ENCODE data around the gene DYNC1I1. TPM values are rescaled to one million over a fixed set of nuclear protein-coding genes. Genes with fewer than 3 reads are reported as not detected.

The DYNC1I1 gene
- total and polyA plus RNA-seq, 2 of the 4 experiments (the other 2 are of a cell fraction): under 0.01 to 0.15 TPM

- H2BK5ac ChIP-seq (ENCODE audit: low read depth, low read length, poor library complexity, severe bottlenecking): no peak overlapping the region
- DNase-seq: no peak
- H3K27me3 ChIP-seq (ENCODE audit: control insufficient read depth, insufficient read depth, low read length): no peaks in the 10 kb centered on the region
- no peak overlapping the region for H3K4me2 ChIP-seq (ENCODE audit: low read depth, low read length)
- no peak overlapping the region for H4K8ac ChIP-seq (ENCODE audit: low read depth in 2 of 2, low read length in 2 of 2)
- H4K91ac ChIP-seq (ENCODE audit: insufficient read depth, low read depth, low read length): no peak overlapping the region
- CTCF ChIA-PET: no interaction called here
- dilution Hi-C loops (cut with HindIII; ENCODE audit: low sequenced_read_pairs, unreplicated experiment) (no loop called here), in situ Hi-C loops (cut with MboI; ENCODE audit: low sequenced_read_pairs) (no loop called here), intact Hi-C loops (cut with micrococcal nuclease) (no loop called here)
- H2BK15ac ChIP-seq (ENCODE audit: low read depth, low read length): no peak overlapping the region
- no peaks in the 10 kb centered on the region for H4K20me1 ChIP-seq (ENCODE audit: insufficient read depth, low read length)
- 73% methylated on average over 3 of the region's 5 CpGs; no CpG with 5 or more reads in 1 of the 2 experiments for WGBS, 2 experiments (ENCODE audit: extremely low coverage in 2 of 2, insufficient read length in 1 of 2)
- no peaks in the 10 kb centered on the region for H3K79me1 ChIP-seq (ENCODE audit: low read depth in 1 of 2, low read length in 2 of 2)
- H3K56ac ChIP-seq (ENCODE audit: extremely low read depth, insufficient read depth, low read length): no peak overlapping the region
- H3K23ac ChIP-seq (ENCODE audit: low read depth, low read length): no peak overlapping the region
- H2BK20ac ChIP-seq (ENCODE audit: low read depth, low read length): no peak overlapping the region
- BruUV-seq (replicated peaks): no TSS peak
- H3K4me1 ChIP-seq (ENCODE audit: control insufficient read depth, insufficient read depth, low read length): no peaks in the 10 kb centered on the region
- no peak overlapping the region for H2BK120ac ChIP-seq (ENCODE audit: low read depth, low read length)
- TF ChIP-seq MAFK (IDR thresholded peaks at IDR 0.05; ENCODE audit: low read depth, low read length) (no peak), MXI1 (IDR thresholded peaks at IDR 0.05; ENCODE audit: borderline replicate concordance, low read depth, low read length) (no peak), RAD21 (IDR thresholded peaks at IDR 0.05; ENCODE audit: low read length) (no peak), CEBPB (IDR thresholded peaks at IDR 0.05; ENCODE audit: low read depth, low read length) (no peak), CTCF (conservative IDR thresholded peaks at IDR 0.05; ENCODE audit: low read depth, low read length) (no peak), MAZ (IDR thresholded peaks at IDR 0.05; ENCODE audit: borderline replicate concordance, low read depth, low read length) (no peak), USF2 (IDR thresholded peaks at IDR 0.05; ENCODE audit: low read depth, low read length) (no peak), CHD1 (IDR thresholded peaks at IDR 0.05; ENCODE audit: low read depth, low read length) (no peak), BHLHE40 (IDR thresholded peaks at IDR 0.05; ENCODE audit: low read depth, low read length) (no peak), NFE2L2 (IDR thresholded peaks at IDR 0.05; ENCODE audit: low read depth, low read length) (no peak)
- no peak overlapping the region for H3K9ac ChIP-seq (ENCODE audit: low read depth, low read length)
- ATAC-seq (ENCODE audit: low read depth): no peak
- no peaks in the 10 kb centered on the region for H3K9me1 ChIP-seq (ENCODE audit: insufficient read depth, low read length)
- H3K4ac ChIP-seq (ENCODE audit: low read depth, low read length): no peak overlapping the region
- H3K36me3 ChIP-seq (ENCODE audit: control insufficient read depth, insufficient read depth, low read length): no peaks in the 10 kb centered on the region
- H4K5ac ChIP-seq (ENCODE audit: low read depth, low read length): no peak overlapping the region
- H3K18ac ChIP-seq (ENCODE audit: low read depth, low read length): no peak overlapping the region
- no peak overlapping the region for H2AK9ac ChIP-seq (replicated peaks; ENCODE audit: low read depth, low read length, poor library complexity)
- no peak overlapping the region for H2AK5ac ChIP-seq (ENCODE audit: low read depth, low read length)
- POLR2A ChIA-PET (ENCODE audit: unreplicated experiment): no interaction called here
- no peak overlapping the region for H2AFZ ChIP-seq (replicated peaks; ENCODE audit: low read length, poor library complexity)
- no peak overlapping the region for H3K4me3 ChIP-seq (ENCODE audit: insufficient read depth, low read depth, low read length)
- H3K27ac ChIP-seq (ENCODE audit: insufficient read depth, low read length): no peak overlapping the region
- H3K14ac ChIP-seq (replicated peaks; ENCODE audit: low read depth, low read length): no peak overlapping the region
- H3K9me3 ChIP-seq (ENCODE audit: control insufficient read depth, insufficient read depth, low read length): no peaks in the 10 kb centered on the region
Measured at GRCh38 chr7:95824616-95825015, 52.3 kb downstream of the DYNC1I1 start.
